Transverse colon (tissue), 3 donors: Measurements from ENCODE around the gene TUNAR.

Experiments
- CTCF ChIP-seq, 5 experiments: fragments of 200-600 bp in 3 of 5; fragments of 450-650 bp in 2 of 5; sonication (generic) in 3 of 5; IDR thresholded peaks; 1 replicate in 2 of 5; 2 replicates in 3 of 5; pipeline ENCODE4 v1.5.1; 2016 to 2017; ENCODE audit warnings: antibody characterized with exemption in 5 of 5, inconsistent platforms in 3 of 5, mild to moderate bottlenecking in 2 of 5, moderate library complexity in 1 of 5
- POLR2A ChIP-seq: fragments of 450-650 bp; IDR thresholded peaks from one replicate; pipeline ENCODE4 v1.6.1; 2016; ENCODE audit warnings: antibody characterized with exemption, mild to moderate bottlenecking, moderate library complexity

GRCh38 chr14:95869776-95870175, 6.9 kb upstream of the TUNAR start:
- TF ChIP-seq POLR2A (no peak), CTCF (IDR thresholded peaks at IDR 0.05) (no peak)
